Astrocyte of the hippocampus (primary cell): ENCODE data around the gene GRK5.
A peak's percentile ranks its signal among the peaks of the same experiment; 100 is the strongest.
"Not testable (repeated sequence)": the region's sequence is repeated elsewhere in the genome, so short reads cannot be mapped to it uniquely, and the experiment has no call there.

ENCODE experiments used
- DNase-seq: peaks from one replicate; pipeline ENCODE4 v3.0.0; 2011; ENCODE audit warnings: low read depth, low spot score

GRK5 gene

DNA sequence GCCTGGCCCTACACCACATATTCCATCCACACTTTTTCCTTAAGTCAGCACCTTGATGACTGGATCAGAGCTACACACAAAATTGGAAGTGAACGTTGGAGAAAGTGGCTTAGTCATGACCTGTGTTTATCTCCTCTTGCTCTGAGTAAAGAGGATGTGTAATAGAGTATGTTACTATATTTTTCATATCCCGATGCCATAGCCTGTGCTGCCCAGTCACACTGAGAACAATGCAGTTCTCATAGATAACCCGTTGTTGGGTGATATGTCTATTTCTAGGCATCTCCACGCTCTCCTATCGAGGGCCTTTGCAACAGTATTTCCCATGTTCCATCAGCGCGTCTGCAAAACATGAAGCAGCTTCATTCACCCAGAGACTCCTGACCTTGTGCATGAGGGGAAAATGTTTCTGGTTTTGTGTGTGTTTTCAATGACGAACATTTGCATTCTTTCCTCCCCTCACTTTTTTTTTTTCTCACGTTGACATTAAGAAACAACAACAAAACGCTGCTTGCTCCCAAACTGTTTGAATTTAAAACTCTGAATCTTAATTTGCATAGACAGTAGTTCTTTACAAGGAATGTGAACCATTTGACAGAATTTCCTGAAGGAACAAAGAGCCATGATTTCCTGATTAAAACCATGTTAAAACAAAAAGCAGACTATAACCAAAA, 43.4 kb downstream of the GRK5 start:
- peak; percentile 73 for DNase-seq

DNA sequence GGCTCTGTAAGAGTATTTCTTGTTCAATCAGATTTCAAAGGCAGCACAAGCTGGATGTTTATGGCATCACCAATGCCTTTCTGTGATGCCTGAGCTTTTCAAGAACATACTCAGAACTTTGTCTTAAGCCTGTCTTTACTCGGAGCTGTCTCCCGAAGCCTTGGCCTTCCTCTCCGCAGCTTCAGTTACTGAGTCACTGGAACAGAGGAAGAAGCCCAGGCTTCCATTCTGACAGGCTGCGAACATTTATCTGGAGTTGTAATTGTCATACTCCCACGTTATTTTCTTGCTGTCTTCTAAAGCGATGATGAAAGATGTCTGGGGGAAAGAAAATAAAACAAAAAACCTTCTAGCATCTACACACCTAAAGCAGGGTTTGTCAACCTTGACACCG, 43.9 kb downstream of the GRK5 start:
- DNase-seq: peak; percentile 68

DNA sequence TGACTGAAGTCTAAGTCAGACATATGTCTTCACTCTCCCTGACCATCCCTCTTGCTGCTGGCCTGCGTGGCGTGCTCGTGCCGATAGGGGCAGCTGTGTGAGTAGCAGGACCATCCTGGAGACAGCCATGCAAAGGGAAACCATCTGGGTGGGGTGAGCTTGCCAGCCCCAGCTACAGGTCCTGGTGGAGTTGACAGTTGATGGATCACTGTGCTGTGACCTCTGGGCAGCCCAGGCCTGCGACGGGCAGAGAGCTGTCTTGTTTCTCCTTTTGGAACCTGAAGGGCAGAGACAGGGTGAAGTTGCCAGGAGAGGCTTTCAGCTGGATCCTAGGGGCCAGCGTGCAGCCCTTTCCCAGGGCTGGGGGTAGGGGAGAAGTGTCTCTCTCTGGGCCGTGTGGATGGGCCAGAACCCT, 44.7 kb downstream of the GRK5 start:
- no peak for DNase-seq

DNA sequence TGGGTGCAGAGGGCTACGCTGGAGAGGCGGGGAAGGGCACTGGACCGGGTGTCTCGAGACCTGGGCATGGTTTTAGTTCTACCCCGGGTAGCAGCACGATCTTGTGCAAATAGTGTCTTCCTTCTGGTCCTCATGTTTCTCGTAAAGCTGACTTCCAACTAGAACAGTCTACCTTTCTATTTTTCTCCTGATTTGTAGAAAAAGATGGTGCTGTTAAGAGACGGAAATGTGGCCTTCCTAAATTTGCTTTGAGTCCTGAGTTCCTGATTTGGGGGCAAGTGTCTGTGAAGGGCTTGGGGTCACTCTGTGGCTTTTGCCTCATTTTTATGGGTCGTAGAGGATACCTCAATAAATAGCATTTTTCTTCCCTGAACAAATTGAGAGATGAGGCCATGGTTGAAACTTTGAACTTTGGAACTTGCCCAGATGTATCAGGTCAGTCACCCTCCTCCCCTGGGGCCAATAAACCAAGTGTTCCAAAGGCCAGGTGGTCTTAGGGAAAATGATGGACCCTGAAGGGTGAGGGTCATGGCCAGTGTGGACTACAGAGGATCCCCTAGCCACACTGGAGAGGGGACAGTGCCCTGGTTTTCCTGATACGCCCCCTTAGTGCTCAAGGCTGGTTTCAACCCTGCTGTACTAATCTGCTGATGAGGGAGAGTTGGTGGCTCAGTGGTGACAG, 45.2 kb downstream of the GRK5 start:
- no peak for DNase-seq

- peak; percentile 96 for DNase-seq
Measured at GRCh38 chr10:119253433-119254174, 46.2 kb downstream of the GRK5 start.

DNA sequence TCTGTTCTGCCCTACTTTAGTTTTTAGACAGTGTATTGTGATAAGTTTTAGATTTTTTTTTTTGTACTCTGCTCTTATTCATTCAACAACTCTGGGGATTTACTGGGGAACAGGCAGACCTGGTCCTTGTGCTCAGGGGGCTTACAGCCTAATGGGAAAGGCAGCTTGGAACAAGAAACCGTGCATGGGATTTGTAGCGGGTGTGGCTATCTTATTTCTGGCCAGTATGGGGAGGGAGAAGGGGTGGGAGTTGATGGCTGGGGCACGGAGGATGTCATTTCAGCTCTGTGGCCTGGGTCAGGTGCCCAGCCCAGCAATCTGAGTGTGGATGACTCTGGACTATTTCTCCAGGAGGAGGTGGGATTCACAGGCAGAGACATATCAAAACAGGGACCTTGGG, 47.0 kb downstream of the GRK5 start:
- DNase-seq: no peak

GRCh38 chr10:119256030-119256429, 48.7 kb downstream of the GRK5 start:
- DNase-seq: no peak

GRCh38 chr10:119256897-119257296, 49.5 kb downstream of the GRK5 start:
- DNase-seq: no peak

DNA sequence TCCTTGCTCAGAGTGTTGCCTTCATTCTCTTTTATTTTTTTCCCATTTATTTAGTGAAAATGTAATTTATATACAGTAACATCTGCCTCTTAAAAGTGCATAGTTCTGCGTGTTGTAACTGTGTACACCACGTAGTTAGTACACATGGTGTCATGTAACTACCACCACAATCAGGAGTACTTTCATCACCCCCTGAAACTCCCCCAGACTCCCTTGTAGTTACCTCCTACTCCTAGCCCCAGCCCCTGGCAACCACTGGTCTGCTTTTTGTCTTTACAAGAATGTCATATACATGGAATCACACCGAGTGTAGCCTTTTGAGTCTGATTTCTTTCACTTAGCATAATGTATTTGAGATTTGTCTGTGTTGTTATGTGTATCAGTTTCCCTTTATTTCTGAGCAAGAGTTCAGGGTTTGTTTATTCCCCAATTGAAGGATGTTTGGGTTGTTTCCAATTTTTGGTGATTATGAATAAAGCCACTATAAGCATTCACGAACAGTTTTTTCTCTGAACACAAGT, 50.6 kb downstream of the GRK5 start:
- DNase-seq: no peak

DNA sequence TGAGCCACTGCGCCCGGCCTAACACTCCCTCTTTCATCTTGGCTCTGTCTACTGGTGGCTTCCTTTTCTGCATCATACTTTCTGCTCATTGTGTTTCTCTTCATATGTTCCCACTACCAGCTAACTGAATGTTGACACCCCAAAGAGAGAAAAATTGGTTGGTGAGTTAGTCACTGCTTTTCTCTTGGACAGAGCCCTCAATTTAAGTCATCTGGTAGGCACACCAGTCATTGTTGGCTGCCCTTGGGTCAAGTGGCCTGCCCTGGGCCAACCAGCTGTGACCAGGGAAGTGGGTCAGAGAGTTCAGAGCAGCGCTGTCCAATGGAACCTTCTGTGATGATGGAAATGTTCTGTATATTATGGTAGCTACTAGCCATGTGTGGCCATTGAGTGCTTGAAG, 52.0 kb downstream of the GRK5 start:
- no peak for DNase-seq

DNA sequence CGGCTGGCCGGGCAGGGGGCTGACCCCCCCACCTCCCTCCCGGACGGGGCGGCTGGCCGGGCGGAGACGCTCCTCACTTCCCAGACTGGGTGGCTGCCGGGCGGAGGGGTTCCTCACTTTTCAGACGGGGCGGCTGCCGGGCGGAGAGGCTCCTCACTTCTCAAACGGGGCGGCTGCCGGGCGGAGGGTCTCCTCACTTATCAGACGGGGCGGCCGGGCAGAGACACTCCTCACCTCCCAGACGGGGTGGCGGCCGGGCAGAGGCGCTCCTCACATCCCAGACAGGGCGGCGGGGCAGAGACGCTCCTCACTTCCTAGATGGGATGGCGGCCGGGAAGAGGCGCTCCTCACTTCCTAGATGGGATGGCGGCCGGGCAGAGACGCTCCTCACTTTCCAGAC, 53.6 kb downstream of the GRK5 start:
- not testable (repeated sequence) for DNase-seq

DNA sequence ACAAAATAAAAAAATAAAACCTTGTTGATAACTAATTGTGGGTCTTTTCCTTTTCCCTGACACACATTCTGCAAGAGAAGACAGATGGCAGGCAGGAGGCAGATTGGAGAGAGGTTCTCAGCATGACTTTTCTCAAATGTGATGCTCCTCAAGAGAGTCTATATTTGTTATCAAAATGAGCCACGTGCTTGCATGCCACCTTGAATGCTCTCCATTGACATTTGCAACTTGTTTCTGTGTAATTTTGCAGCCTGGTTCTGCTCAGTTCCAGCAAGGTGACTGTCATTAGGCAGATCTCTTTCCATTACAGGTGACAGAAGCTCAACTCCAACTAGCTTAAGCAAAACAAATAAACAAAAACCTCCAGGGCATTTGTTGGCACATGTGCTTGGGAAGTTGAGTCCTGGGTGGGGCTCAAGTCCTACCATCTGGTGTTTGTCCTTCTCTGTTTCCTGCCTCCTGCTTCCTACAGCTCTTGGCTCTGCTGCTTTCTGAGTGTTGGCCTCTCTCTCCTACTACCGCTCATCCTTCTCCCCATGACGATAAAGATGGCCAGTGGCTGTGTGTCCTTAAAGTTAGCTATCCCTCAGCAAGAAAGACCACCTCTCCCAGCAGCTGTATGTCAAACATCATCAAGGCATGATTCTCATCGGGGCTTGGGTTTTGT, 56.7 kb downstream of the GRK5 start:
- DNase-seq: no peak

DNA sequence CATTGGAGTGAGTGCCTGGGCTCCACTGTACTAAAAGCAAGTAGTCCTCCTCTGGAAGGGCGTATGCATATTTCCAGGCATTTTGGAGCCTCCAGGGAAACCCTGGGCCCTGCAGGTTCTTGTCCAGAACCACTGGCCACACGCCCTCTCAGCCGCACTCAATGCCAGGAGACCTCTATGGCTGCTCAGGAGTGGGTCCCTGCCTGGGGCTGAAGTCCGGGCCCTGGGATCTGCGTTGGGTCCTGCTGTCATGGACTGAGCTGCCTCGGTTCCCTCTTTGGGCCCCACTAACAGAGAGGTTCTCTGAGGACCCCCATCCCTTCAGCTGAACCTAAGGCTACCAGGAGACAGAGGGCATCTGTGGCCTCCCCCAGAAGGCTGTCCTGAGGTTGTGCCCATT, 58.3 kb downstream of the GRK5 start:
- DNase-seq: no peak

DNA sequence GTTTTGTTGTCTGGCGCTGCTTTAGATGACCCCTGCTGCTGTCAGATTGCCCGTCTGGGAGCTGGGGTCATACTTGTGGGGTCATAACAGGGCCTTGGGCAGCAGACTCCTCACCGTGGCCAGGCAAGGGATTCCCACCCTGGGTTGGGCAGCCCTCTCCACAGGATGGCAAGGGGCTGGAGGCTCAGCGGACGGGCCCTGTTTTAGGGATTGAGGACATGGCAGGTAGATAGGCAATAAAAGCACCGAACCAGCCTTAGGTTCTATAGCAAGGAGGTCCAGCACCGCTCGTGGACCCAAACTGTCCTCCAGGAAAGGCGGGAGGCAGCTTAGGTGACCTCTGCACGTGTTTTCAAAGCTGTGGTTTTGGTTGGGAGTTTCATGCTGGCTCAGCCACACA, 60.0 kb downstream of the GRK5 start:
- DNase-seq: no peak

DNA sequence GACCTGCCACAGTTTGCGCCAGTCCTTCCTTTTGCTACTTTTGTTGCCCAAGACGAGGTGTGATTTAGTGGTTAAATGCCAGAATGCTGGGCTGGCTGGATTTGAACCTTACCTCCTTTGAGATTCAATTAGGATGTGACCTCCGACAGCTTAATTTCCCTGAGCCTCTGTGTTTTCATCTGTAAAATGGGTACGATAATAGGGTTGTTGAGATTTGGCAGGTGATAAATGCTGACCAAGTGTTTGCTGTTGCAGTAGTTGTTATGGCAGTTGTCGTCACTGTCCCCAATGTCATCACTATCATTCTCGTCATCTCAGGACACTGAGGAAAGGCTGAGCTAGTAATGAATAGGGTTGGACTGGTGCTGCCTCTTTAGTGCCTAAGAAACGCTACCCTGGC, 61.1 kb downstream of the GRK5 start:
- DNase-seq: no peak

DNA sequence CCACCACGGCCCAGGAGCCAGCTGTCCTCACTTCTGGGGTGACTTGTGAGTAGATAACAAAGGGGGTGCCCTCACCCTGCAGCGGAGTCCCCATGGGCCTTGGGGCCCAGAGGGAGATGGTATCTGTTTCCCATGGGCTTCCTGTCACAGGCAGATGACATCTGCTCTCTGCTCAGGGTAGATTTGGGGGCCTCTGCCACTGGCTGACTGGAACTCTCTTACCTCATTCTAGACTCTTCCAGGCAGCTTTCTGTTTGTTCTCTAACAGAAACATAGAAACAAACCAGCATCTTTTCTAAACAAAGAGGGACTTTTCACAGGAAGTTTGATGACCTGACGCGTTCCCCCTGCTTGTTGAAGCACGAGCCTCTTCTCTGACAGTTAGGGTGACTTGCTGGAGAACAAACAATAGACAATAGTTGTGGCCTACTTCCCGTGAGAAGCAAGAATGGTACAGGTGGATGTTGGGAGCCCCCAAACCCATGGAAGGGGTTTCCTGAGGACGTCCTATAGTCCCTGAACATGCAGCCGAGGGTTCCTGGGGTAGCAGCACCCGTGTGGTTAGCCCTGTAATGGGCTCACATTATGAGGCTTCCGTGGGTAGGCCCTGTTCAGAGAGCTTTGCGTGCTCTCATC, 61.6 kb downstream of the GRK5 start:
- DNase-seq: no peak

DNA sequence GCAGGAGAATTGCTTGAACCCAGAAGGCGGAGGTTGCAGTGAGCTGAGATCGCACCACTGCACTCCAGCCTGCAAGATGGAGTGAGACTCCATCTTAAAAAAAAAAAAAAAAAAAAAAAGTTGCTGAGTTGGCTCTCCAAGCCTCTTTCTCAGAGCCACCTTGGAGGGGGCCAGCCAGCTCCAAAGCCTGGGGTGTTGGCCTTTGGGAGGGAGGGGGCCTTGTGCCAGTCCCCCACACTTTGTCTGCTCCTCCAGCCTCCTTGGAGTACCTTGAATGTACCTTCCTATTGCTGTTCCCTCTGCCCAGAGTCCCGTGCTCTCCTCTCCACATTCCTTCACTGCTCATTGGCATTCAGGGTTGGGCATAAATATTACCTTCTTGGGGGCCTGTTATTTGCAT, 62.4 kb downstream of the GRK5 start:
- DNase-seq: no peak

DNA sequence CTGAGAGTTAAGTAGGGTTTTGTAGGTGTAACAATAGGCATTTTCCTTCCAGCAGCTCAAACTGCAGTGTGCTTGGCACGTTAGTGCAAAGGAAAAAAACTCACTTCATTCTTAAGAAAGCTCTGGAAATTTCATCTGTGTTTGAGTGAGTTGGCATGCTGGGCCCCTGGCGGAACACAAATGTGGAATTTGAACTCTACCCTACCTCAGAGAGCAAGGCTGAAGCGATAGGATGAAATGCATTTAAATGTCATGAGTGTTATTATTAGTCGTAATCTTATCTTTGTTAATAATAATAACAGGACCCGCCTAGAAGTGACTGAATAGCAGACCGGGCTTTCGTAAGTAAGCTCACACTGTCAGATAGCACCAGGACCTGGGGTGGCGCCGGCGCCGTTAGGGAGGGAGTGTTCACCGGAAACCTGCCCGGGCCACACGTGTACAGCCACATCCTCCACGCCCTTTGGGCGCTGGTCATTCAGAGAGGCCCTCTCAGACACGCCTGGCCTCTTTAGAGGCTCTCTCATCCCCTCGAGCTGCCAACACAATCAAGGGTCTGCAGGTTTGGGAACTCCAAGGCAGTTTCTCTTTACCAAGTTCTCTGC, 63.5 kb downstream of the GRK5 start:
- DNase-seq: peak; percentile 20

- not testable (repeated sequence) for DNase-seq
Measured at GRCh38 chr10:119272338-119272734, 65.0 kb downstream of the GRK5 start.

DNA sequence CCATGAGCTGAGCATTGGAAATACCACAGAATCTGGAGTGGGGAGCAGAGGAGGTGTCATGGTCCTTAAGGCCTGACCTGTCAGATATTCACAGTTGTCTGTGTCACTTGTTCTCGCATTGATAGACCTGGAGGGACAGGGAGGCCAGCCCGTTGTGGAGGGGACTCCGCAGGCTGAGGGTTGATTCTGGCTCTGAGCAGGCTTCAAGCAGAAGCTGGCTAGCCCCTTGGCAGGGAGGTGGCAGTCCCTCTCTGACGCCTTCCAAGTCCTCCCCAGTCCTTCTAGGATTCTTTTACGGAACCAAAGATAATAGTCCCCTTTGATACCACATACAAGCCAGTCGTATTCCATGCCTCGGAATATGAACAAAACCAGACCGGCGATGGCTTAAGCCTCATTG, 65.4 kb downstream of the GRK5 start:
- no peak for DNase-seq

DNA sequence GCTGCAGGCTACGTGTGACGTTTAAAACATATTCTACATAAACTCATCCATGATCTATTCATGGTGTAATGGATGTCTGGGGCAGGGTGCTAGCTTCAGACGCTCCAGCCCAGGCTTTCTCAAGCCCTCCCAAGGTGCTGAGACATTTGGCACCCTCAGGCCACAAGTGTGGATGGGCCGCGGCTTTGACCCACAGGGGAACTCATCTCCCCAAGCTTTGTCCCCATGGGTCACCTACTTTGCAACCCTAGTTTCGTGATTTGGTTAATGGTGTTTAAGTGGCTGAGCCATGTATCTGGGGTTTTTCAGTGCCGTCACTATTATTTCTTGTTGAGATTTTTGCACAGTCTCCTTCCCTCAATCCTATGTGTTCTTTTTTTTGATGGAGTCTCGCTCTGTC, 66.0 kb downstream of the GRK5 start:
- no peak for DNase-seq
